Duodenal mucosa (tissue), 2 donors: ENCODE results near the gene ATXN10.
"Not testable (repeated sequence)": the region's sequence is repeated elsewhere in the genome, so short reads cannot be mapped to it uniquely, and the experiment has no call there.

Experiments used
- H3K27ac ChIP-seq: one replicate; pipeline ENCODE4 v1.7.0; 2013; ENCODE audit warnings: low read depth, low read length
- H3K27me3 ChIP-seq, 2 donors: one replicate each; pipeline ENCODE4 v1.7.0; 2013; ENCODE audit warnings: low read length in 2 of 2, control low read depth in 1 of 2; ENCODE audit not compliant: insufficient read depth in 2 of 2, control insufficient read depth in 1 of 2
- H3K36me3 ChIP-seq, 2 donors: one replicate each; pipeline ENCODE4 v1.7.0; 2013; ENCODE audit warnings: low read length in 2 of 2, control low read depth in 1 of 2; ENCODE audit not compliant: insufficient read depth in 2 of 2, control insufficient read depth in 1 of 2
- H3K4me1 ChIP-seq, 2 donors: one replicate each; pipeline ENCODE4 v1.7.0; 2013; ENCODE audit warnings: low read length in 2 of 2, control low read depth in 1 of 2; ENCODE audit not compliant: insufficient read depth in 2 of 2, control insufficient read depth in 1 of 2
- H3K4me3 ChIP-seq, 2 donors: one replicate each; pipeline ENCODE4 v1.7.0; 2013; ENCODE audit warnings: low read length in 2 of 2, low read depth in 1 of 2
- H3K9ac ChIP-seq, 2 donors: one replicate each; pipeline ENCODE4 v1.7.0; 2013; ENCODE audit warnings: low read length in 2 of 2, low read depth in 1 of 2
- H3K9me3 ChIP-seq, 2 donors: one replicate each; pipeline ENCODE4 v1.7.0; 2013; ENCODE audit warnings: low read length in 2 of 2, control low read depth in 1 of 2; ENCODE audit not compliant: control insufficient read depth in 1 of 2

ATXN10 gene

DNA sequence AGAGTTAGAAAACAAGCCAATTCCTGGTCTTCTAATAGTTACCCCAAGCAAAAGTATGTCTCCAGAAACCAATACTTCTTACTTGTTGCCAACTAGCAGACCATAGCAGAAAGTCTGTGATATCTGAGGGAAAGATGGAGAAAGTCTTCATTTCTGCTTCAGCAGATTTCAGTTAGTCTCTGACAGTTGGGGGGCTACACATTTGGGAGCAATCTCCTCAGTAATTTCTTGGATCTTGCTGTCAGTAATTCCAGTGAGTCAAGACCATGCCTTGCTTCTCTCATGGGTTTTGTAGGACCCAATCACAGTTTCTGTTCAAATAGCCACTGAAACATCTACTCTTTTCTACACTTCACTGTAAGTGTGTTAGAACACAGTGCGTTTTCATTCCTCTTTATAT, 118.8 kb downstream of the ATXN10 start:
- peaks cover 3 to 15% of the 10 kb centered on the region in 2 donors for H3K9me3 ChIP-seq
- H3K4me3 ChIP-seq = no peak overlapping the region
- no peak overlapping the region for H3K9ac ChIP-seq
- no peaks in the 10 kb centered on the region for H3K4me1 ChIP-seq
- H3K27me3 ChIP-seq = no peaks in the 10 kb centered on the region
- H3K36me3 ChIP-seq = peaks cover 0 to 5% of the 10 kb centered on the region in 2 donors
- H3K27ac ChIP-seq = no peak overlapping the region

DNA sequence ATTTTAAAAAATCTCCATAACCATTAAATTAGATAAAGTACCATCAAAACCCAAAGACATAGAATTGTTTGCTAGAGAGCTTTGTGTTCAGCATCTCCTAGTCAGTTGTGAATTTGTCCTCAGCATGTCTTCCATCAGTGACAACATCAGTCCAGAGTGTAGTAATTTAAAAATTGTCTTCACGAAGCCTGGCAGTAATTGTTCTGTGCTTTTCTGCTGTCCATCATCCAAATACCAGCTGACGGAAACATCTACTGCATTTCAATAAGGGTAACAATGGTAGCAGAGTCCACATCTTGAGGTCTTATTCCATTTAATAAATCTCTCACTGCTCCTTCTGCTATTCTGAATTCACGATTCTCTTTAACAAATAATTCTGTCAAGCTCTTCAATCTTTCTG, 121.5 kb downstream of the ATXN10 start:
- peaks cover 5 to 7% of the 10 kb centered on the region in 2 donors for H3K36me3 ChIP-seq
- no peaks in the 10 kb centered on the region for H3K4me1 ChIP-seq
- no peak overlapping the region for H3K27ac ChIP-seq
- H3K27me3 ChIP-seq = no peaks in the 10 kb centered on the region
- H3K4me3 ChIP-seq = no peak overlapping the region
- H3K9me3 ChIP-seq = peaks cover 14 to 32% of the 10 kb centered on the region in 2 donors
- no peak overlapping the region for H3K9ac ChIP-seq

DNA sequence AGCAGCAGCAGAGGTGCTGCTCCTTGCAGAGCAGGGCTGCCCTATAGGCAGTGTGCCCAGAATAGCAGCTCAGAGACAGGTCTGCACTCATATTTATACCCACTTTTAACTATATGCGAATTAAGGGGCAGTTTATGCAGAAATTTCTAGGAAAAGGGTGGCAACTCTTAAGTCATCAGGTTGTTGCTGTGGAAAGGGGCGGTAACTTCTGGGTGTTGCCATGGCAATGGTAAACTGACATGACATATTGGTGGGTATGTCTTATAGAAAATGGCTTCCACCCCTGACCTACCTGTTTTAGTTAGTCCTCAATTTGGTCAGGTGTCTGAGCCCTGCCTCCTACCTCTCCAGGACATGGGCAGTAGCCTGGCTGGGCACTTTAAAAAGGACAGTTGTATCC, 122.3 kb downstream of the ATXN10 start:
- H3K36me3 ChIP-seq = peaks cover 5 to 7% of the 10 kb centered on the region in 2 donors
- no peak overlapping the region for H3K4me3 ChIP-seq
- no peak overlapping the region for H3K9ac ChIP-seq
- no peaks in the 10 kb centered on the region for H3K4me1 ChIP-seq
- no peaks in the 10 kb centered on the region for H3K27me3 ChIP-seq
- peaks cover 14 to 32% of the 10 kb centered on the region in 2 donors for H3K9me3 ChIP-seq
- no peak overlapping the region for H3K27ac ChIP-seq

- H3K4me1 ChIP-seq, H3K27ac ChIP-seq, H3K9ac ChIP-seq, H3K27me3 ChIP-seq, H3K36me3 ChIP-seq, H3K4me3 ChIP-seq: not testable (repeated sequence)
- H3K9me3 ChIP-seq = peaks cover 14 to 32% of the 10 kb centered on the region in 2 donors
Observed at GRCh38 chr22:45796009-45796408, 124.4 kb downstream of the ATXN10 start.

- H3K4me1 ChIP-seq = no peaks in the 10 kb centered on the region
- H3K9ac ChIP-seq = no peak overlapping the region
- no peaks in the 10 kb centered on the region for H3K27me3 ChIP-seq
- no peak overlapping the region for H3K4me3 ChIP-seq
- H3K27ac ChIP-seq = no peak overlapping the region
- H3K36me3 ChIP-seq = peaks cover 0 to 7% of the 10 kb centered on the region in 2 donors
- H3K9me3 ChIP-seq = peaks cover 14 to 25% of the 10 kb centered on the region in 2 donors
Observed at GRCh38 chr22:45799291-45799690, 127.7 kb downstream of the ATXN10 start.

GRCh38 chr22:45802054-45802453, 130.4 kb downstream of the ATXN10 start:
- no peak overlapping the region for H3K9ac ChIP-seq
- peaks cover 0 to 1% of the 10 kb centered on the region in 2 donors for H3K9me3 ChIP-seq
- peaks cover 1 to 8% of the 10 kb centered on the region in 2 donors for H3K36me3 ChIP-seq
- no peak overlapping the region for H3K27ac ChIP-seq
- no peak overlapping the region for H3K4me3 ChIP-seq
- H3K4me1 ChIP-seq = no peaks in the 10 kb centered on the region
- H3K27me3 ChIP-seq = no peaks in the 10 kb centered on the region

DNA sequence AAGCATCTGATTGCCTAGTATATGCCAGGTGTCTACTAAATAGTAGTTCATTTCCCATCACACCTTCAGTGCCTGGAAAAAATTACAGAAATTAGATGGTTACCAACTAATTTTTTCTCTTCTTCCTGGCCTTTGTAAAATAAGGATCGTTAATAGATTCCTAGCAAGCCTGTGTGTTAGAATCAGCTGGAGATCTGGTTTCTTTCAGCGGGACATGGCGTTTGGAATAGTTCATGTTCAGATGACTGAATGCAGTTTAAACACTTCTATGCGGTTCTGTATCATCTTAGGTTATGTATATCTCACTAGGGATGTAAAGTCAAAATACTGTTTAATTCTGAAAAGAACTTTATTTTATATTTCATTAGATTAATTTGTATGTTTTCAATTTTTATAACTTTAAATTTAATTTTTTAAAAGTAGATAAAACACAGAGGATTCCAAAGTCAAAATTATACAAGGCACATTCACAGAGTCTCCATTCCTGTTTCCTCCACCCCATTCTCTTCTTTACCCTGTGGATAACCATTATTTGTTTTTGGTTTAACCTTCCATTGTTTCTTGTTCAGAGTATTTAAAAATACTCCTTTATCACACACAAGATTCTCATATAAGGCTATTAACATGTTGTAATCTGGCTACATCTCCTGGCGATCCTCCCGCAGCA, 132.8 kb downstream of the ATXN10 start:
- H3K27ac ChIP-seq = no peak overlapping the region
- no peaks in the 10 kb centered on the region for H3K4me1 ChIP-seq
- peaks cover 11 to 13% of the 10 kb centered on the region in 2 donors for H3K36me3 ChIP-seq
- no peaks in the 10 kb centered on the region for H3K9me3 ChIP-seq
- no peak overlapping the region for H3K9ac ChIP-seq
- no peaks in the 10 kb centered on the region for H3K27me3 ChIP-seq
- H3K4me3 ChIP-seq = no peak overlapping the region

DNA sequence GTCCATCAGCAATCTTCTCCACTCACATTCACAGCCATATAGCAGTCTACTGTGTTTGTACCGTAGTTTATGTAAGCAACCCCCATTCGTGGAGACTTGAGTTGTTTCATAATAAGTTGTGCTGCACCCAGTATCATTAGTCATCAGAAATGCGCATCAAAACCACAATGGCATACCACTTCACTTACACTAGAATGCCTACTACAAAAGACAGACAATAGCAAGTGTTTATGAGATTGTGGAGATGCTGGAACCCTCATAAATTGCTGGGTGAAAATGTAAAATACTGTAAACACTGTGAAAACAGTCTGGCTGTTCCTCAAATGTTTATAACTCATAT, 133.3 kb downstream of the ATXN10 start:
- Histone ChIP-seq H3K27ac (no peak overlapping the region), H3K4me3 (no peak overlapping the region), H3K27me3 (no peaks in the 10 kb centered on the region), H3K9ac (no peak overlapping the region), H3K4me1 (no peaks in the 10 kb centered on the region), H3K36me3 (peaks cover 11 to 13% of the 10 kb centered on the region in 2 donors), H3K9me3 (no peaks in the 10 kb centered on the region)

- peaks cover 11 to 13% of the 10 kb centered on the region in 2 donors for H3K36me3 ChIP-seq
- H3K9me3 ChIP-seq = no peaks in the 10 kb centered on the region
- H3K9ac ChIP-seq = no peak overlapping the region
- no peak overlapping the region for H3K27ac ChIP-seq
- H3K4me3 ChIP-seq = no peak overlapping the region
- H3K4me1 ChIP-seq = no peaks in the 10 kb centered on the region
- H3K27me3 ChIP-seq = no peaks in the 10 kb centered on the region
Observed at GRCh38 chr22:45805413-45805812, 133.8 kb downstream of the ATXN10 start.

GRCh38 chr22:45807156-45807915, 135.7 kb downstream of the ATXN10 start:
- H3K4me3 ChIP-seq = no peak overlapping the region
- H3K9me3 ChIP-seq = no peaks in the 10 kb centered on the region
- no peaks in the 10 kb centered on the region for H3K4me1 ChIP-seq
- H3K27me3 ChIP-seq = no peaks in the 10 kb centered on the region
- no peak overlapping the region for H3K9ac ChIP-seq
- H3K27ac ChIP-seq = no peak overlapping the region
- H3K36me3 ChIP-seq = peaks cover 13 to 19% of the 10 kb centered on the region in 2 donors
